Natural killer cell (primary cell): ENCODE results near the gene HMCN1. TPM values are rescaled to one million over a fixed set of nuclear protein-coding genes. Genes with fewer than 3 reads are reported as not detected.

Experiments
- ATAC-seq, 3 donors: fragments of 150-1000 bp in 2 of 3; fragments of 200-7000 bp in 1 of 3; cut with Tn5 transposase; 1 replicate in 1 of 3; 2 replicates in 2 of 3; pipeline ENCODE4 v1.10.0; 2021; ENCODE audit warnings: mild to moderate bottlenecking in 2 of 3, moderate library complexity in 2 of 3
- DNase-seq, 2 donors: peaks; one replicate each; pipeline versions ENCODE4 v3.0.0 to v3.0.0-alpha.2; 2013 to 2021; ENCODE audit warnings: mixed read lengths in 1 of 2
- H3K27ac ChIP-seq: one replicate; pipeline ENCODE4 v1.5.1; 2013; ENCODE audit warnings: mild to moderate bottlenecking, low read length
- H3K27me3 ChIP-seq: one replicate; pipeline ENCODE4 v1.6.1; 2013; ENCODE audit warnings: low read length; ENCODE audit not compliant: control insufficient read depth, insufficient read depth
- H3K36me3 ChIP-seq: one replicate; pipeline ENCODE4 v1.6.1; 2013; ENCODE audit warnings: low read length; ENCODE audit not compliant: control insufficient read depth, insufficient read depth
- H3K4me1 ChIP-seq: one replicate; pipeline ENCODE4 v1.6.1; 2013; ENCODE audit warnings: low read length; ENCODE audit not compliant: control insufficient read depth, insufficient read depth
- H3K4me3 ChIP-seq: one replicate; pipeline ENCODE4 v1.5.1; 2013; ENCODE audit warnings: low read length
- H3K9me3 ChIP-seq: one replicate; pipeline ENCODE4 v1.6.1; 2013; ENCODE audit warnings: low read length; ENCODE audit not compliant: control insufficient read depth, insufficient read depth
- H3K27ac Mint-ChIP-seq, 2 donors: one replicate each; pipeline ENCODE4 v1.8.0; 2022; ENCODE audit warnings: mild to moderate bottlenecking in 2 of 2, mixed read lengths in 2 of 2, moderate library complexity in 1 of 2
- H3K27me3 Mint-ChIP-seq, 2 donors: one replicate each; pipeline ENCODE4 v1.8.0; 2022; ENCODE audit warnings: low read depth in 2 of 2, mixed read lengths in 2 of 2
- H3K36me3 Mint-ChIP-seq: one replicate; pipeline ENCODE4 v1.8.0; 2022; ENCODE audit warnings: mixed read lengths
- H3K4me1 Mint-ChIP-seq, 2 donors: one replicate each; pipeline ENCODE4 v1.8.0; 2022; ENCODE audit warnings: mixed read lengths in 2 of 2
- H3K4me3 Mint-ChIP-seq: one replicate; pipeline ENCODE4 v1.8.0; 2022; ENCODE audit warnings: mild to moderate bottlenecking, moderate library complexity, mixed read lengths
- H3K9me3 Mint-ChIP-seq, 2 donors: one replicate each; pipeline ENCODE4 v1.8.0; 2022; ENCODE audit warnings: mixed read lengths in 2 of 2
- CTCF ChIP-seq: fragments of 200-600 bp; IDR thresholded peaks from one replicate; pipeline ENCODE4 v1.8.0; 2022; ENCODE audit warnings: antibody characterized with exemption
- WGBS: methylation state at CpG from one replicate; pipeline ENCODE4 v1.1.7; 2013; ENCODE audit warnings: missing lambda C conversion rate; ENCODE audit not compliant: insufficient coverage; 5-methylcytosine and 5-hydroxymethylcytosine counted together
- intact Hi-C: fragments of 100-400 bp; cut with micrococcal nuclease; formaldehyde crosslinking; loops from one replicate; pipeline ENCODE4 v1.14.2; 2022
- total RNA-seq, 4 donors: library from RNA; stranded (reverse); fragments of 120-200 nt in 1 of 4; gene quantifications; one replicate each; pipeline versions ENCODE4 v1.2.3 to v1.2.4, GENCODE V29; 2013 to 2022

Gene HMCN1
- total RNA-seq, 3 donors from 2014 or later (not counting 1 experiment from before 2014, with no cell fraction given) = 0.02 to 0.45 (median 0.39) TPM

GRCh38 chr1:185721553-185721952, 12.6 kb upstream of the HMCN1 start:
- intact Hi-C loops = no loop called here
- Histone ChIP-seq H3K27ac (no peak overlapping the region), H3K36me3 (no peaks in the 10 kb centered on the region), H3K4me3 (no peak overlapping the region), H3K27me3 (peaks cover 4% of the 10 kb centered on the region), H3K4me1 (no peaks in the 10 kb centered on the region), H3K9me3 (no peaks in the 10 kb centered on the region)
- ATAC-seq (no peak), DNase-seq (no peak)
- Mint-ChIP-seq H3K27me3 (peaks cover 23 to 45% of the 10 kb centered on the region in 2 donors), H3K4me1 (no peaks in the 10 kb centered on the region), H3K4me3 (no peak overlapping the region), H3K36me3 (no peaks in the 10 kb centered on the region), H3K9me3 (no peaks in the 10 kb centered on the region), H3K27ac (no peak overlapping the region)
- TF ChIP-seq CTCF = no peak

GRCh38 chr1:185722098-185722497, 12.1 kb upstream of the HMCN1 start:
- H3K36me3 Mint-ChIP-seq = no peaks in the 10 kb centered on the region
- no peak overlapping the region for H3K27ac ChIP-seq
- H3K4me1 Mint-ChIP-seq = no peaks in the 10 kb centered on the region
- no peaks in the 10 kb centered on the region for H3K36me3 ChIP-seq
- H3K9me3 Mint-ChIP-seq = no peaks in the 10 kb centered on the region
- WGBS = 58% methylated on average over 2 of the region's 2 CpGs
- intact Hi-C loops = no loop called here
- H3K27ac Mint-ChIP-seq = no peak overlapping the region
- no peak overlapping the region for H3K4me3 ChIP-seq
- ATAC-seq = no peak
- H3K27me3 ChIP-seq = peaks cover 2% of the 10 kb centered on the region
- DNase-seq = no peak
- no peak overlapping the region for H3K4me3 Mint-ChIP-seq
- no peak for TF ChIP-seq CTCF
- H3K27me3 Mint-ChIP-seq = peaks cover 20 to 41% of the 10 kb centered on the region in 2 donors
- H3K4me1 ChIP-seq = no peaks in the 10 kb centered on the region
- H3K9me3 ChIP-seq = no peaks in the 10 kb centered on the region

GRCh38 chr1:185727726-185728125, 6.5 kb upstream of the HMCN1 start:
- no peak for TF ChIP-seq CTCF
- Mint-ChIP-seq H3K27ac (no peak overlapping the region), H3K36me3 (peaks cover 35% of the 10 kb centered on the region), H3K27me3 (peaks cover 17 to 57% of the 10 kb centered on the region in 2 donors), H3K4me3 (no peak overlapping the region), H3K4me1 (no peaks in the 10 kb centered on the region), H3K9me3 (peaks cover 7 to 11% of the 10 kb centered on the region in 2 donors)
- H3K4me3 ChIP-seq = no peak overlapping the region
- DNase-seq (no peak), ATAC-seq (no peak)
- intact Hi-C loops = no loop called here
- no peaks in the 10 kb centered on the region for H3K9me3 ChIP-seq
- WGBS = 93% methylated on average over 2 of the region's 2 CpGs
- no peaks in the 10 kb centered on the region for H3K4me1 ChIP-seq
- no peaks in the 10 kb centered on the region for H3K36me3 ChIP-seq
- H3K27ac ChIP-seq = no peak overlapping the region
- H3K27me3 ChIP-seq = peaks cover 13% of the 10 kb centered on the region

- H3K36me3 Mint-ChIP-seq = peaks cover 35% of the 10 kb centered on the region
- WGBS = no CpG with 5 or more reads among the region's 1 CpG
- no peak overlapping the region for H3K4me3 Mint-ChIP-seq
- H3K9me3 Mint-ChIP-seq = peaks cover 7 to 11% of the 10 kb centered on the region in 2 donors
- ATAC-seq = no peak
- H3K27me3 Mint-ChIP-seq = peaks cover 36 to 84% of the 10 kb centered on the region in 2 donors
- Histone ChIP-seq H3K4me1 (peaks cover 11% of the 10 kb centered on the region), H3K36me3 (no peaks in the 10 kb centered on the region), H3K27ac (no peak overlapping the region), H3K9me3 (no peaks in the 10 kb centered on the region), H3K4me3 (no peak overlapping the region), H3K27me3 (peaks cover 43% of the 10 kb centered on the region)
- no peak for TF ChIP-seq CTCF
- no peak overlapping the region for H3K27ac Mint-ChIP-seq
- DNase-seq = no peak
- peaks cover 16 to 18% of the 10 kb centered on the region in 2 donors for H3K4me1 Mint-ChIP-seq
- intact Hi-C loops = no loop called here
These were observed 2.7 kb upstream of the HMCN1 start for GRCh38 chr1:185731446-185731845.
